Stimulated activated naive CD8-positive, alpha-beta T cell treated with anti-CD3 and anti-CD28 coated beads, Interleukin-15, amount 100 ng/mL, for 72 hours (primary cell): ENCODE data around the gene PHGDH.

Experiments
- ATAC-seq: fragments of 150-1000 bp; cut with Tn5 transposase; 2 replicates; pipeline ENCODE4 v1.10.0; 2021; ENCODE audit warnings: mild to moderate bottlenecking, moderate library complexity
- DNase-seq, 2 donors: peaks; one replicate each; pipeline ENCODE4 v3.0.0; 2021 to 2022
- H3K27ac Mint-ChIP-seq, 2 donors: one replicate each; pipeline ENCODE4 v1.8.0; 2022; ENCODE audit warnings: mild to moderate bottlenecking in 2 of 2, mixed read lengths in 2 of 2, moderate library complexity in 2 of 2
- H3K27me3 Mint-ChIP-seq: one replicate; pipeline ENCODE4 v1.8.0; 2022; ENCODE audit warnings: mixed read lengths
- H3K4me1 Mint-ChIP-seq: one replicate; pipeline ENCODE4 v1.8.0; 2022; ENCODE audit warnings: mild to moderate bottlenecking, mixed read lengths
- H3K4me3 Mint-ChIP-seq, 2 donors: one replicate each; pipeline ENCODE4 v1.8.0; 2022; ENCODE audit warnings: mild to moderate bottlenecking in 2 of 2, mixed read lengths in 2 of 2, moderate library complexity in 1 of 2
- H3K9me3 Mint-ChIP-seq, 2 donors: one replicate each; pipeline ENCODE4 v1.8.0; 2022; ENCODE audit warnings: mixed read lengths in 2 of 2

Gene PHGDH

GRCh38 chr1:119711804-119712341 lies at the start of gene PHGDH:
Gene PHGDH (plus strand): TSS chr1:119711934. CDS start chr1:119712023, 89 bp downstream.
- DNase-seq (peak; percentile 69 to 83), ATAC-seq (peak; percentile 84)
- Mint-ChIP-seq H3K4me1 (peaks cover 38% of the 10 kb centered on the region), H3K4me3 (peak within 1 kb of the TSS; percentile 97 to 99), H3K9me3 (no peaks in the 10 kb centered on the region), H3K27me3 (peaks cover 9% of the 10 kb centered on the region), H3K27ac (peak within 1 kb of the TSS; percentile 100)

DNA sequence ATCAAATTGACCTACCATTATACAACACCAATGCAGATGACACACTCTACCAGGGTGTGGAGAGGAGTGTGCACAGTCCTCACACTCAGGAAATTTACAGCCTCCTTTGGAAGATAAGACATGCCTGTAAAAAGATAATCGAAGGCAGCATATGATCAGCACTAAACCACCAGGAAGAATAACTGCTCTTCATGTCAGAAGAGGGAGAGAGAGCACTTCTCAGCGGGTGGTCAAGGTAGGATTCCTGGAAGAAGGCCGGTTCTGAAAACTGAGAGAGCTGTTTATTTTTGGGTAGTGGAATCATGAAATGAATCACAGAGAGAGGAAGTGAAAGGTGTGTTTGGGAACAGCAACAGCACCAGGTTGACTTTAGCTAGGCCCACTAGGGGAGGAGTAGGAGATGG lies 49.7 kb upstream of the PHGDH start:
- peak overlapping the region in 1 of 2 donors; percentile 33 for H3K27ac Mint-ChIP-seq
- no peak for DNase-seq
- no peak overlapping the region for H3K4me3 Mint-ChIP-seq
- no peak for ATAC-seq
- no peaks in the 10 kb centered on the region for H3K9me3 Mint-ChIP-seq
- H3K27me3 Mint-ChIP-seq: peaks cover 41% of the 10 kb centered on the region
- H3K4me1 Mint-ChIP-seq: peaks cover 6% of the 10 kb centered on the region

GRCh38 chr1:119664067-119664466 lies 47.7 kb upstream of the PHGDH start:
- H3K4me1 Mint-ChIP-seq: peaks cover 6% of the 10 kb centered on the region
- DNase-seq: no peak
- H3K27ac Mint-ChIP-seq: no peak overlapping the region
- no peaks in the 10 kb centered on the region for H3K9me3 Mint-ChIP-seq
- H3K27me3 Mint-ChIP-seq: peaks cover 37% of the 10 kb centered on the region
- no peak overlapping the region for H3K4me3 Mint-ChIP-seq
- no peak for ATAC-seq

DNA sequence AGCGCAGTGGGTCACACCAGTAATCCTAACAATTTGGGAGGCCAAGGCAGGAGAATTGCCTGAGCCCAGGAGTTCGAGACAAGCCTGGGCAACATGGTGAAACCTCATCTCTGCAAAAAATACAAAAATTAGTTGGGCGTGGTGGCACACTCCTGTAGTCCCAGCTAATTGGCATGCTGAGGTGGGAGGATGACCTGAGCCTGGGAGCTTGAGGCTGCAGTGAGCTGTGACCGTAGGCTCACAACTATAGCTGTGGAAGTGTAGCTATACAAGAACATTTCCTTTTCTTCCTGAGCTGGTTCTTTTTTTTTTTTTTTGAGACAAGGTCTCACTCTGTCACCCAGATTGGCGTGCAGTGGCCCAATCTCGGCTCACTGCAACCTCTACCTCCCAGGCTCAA lies 44.6 kb upstream of the PHGDH start:
- Mint-ChIP-seq H3K4me1 (peaks cover 2% of the 10 kb centered on the region), H3K27me3 (peaks cover 40% of the 10 kb centered on the region), H3K9me3 (no peaks in the 10 kb centered on the region), H3K27ac (no peak overlapping the region), H3K4me3 (no peak overlapping the region)
- DNase-seq (no peak), ATAC-seq (no peak)

GRCh38 chr1:119670898-119671297 lies 40.8 kb upstream of the PHGDH start:
- peaks cover 36% of the 10 kb centered on the region for H3K27me3 Mint-ChIP-seq
- no peak overlapping the region for H3K27ac Mint-ChIP-seq
- no peak overlapping the region for H3K4me3 Mint-ChIP-seq
- ATAC-seq (no peak), DNase-seq (no peak)
- peaks cover 6% of the 10 kb centered on the region for H3K4me1 Mint-ChIP-seq
- no peaks in the 10 kb centered on the region for H3K9me3 Mint-ChIP-seq

DNA sequence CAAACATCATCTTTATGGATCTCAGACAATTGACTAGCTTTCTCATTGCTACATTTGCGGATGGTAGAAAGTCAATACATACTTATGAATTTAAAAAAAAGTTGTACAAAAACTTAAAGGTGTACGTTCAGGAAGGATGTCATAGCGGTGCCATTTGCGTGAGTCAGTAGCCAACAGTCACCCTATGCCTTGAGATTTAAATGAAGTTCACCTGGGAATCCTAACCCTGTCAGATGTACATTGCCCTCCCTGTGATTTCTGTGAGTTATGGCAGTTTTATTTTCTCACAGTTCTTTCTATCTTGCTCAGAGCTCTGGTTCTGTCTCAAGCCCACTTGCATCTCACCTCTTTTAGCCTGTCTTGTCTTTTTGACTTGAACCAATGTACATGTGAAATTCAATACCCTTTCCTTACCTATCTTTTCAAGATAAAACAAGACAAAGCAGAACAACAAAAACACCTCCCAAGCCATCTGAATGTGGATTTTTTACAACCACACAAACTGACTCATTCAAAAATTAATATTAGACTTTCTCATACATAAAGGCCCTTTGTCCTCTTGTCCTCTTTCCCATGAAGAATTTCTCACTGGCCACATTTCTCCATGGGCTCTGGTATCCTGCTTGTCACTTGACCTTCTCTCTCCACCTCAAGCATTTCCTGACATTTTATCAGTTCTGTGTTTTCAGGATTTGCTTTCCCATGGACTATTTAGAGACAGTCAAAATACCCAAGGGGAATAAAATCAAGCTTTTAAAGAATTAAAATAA lies 38.4 kb upstream of the PHGDH start:
- H3K27me3 Mint-ChIP-seq: peaks cover 33% of the 10 kb centered on the region
- DNase-seq: no peak
- H3K4me1 Mint-ChIP-seq: peaks cover 6% of the 10 kb centered on the region
- no peaks in the 10 kb centered on the region for H3K9me3 Mint-ChIP-seq
- H3K27ac Mint-ChIP-seq: no peak overlapping the region
- no peak for ATAC-seq
- H3K4me3 Mint-ChIP-seq: no peak overlapping the region

GRCh38 chr1:119674111-119674526 lies 37.6 kb upstream of the PHGDH start:
- Mint-ChIP-seq H3K27me3 (peaks cover 33% of the 10 kb centered on the region), H3K9me3 (no peaks in the 10 kb centered on the region), H3K4me1 (peaks cover 6% of the 10 kb centered on the region), H3K27ac (no peak overlapping the region), H3K4me3 (no peak overlapping the region)
- ATAC-seq: no peak
- no peak for DNase-seq

DNA sequence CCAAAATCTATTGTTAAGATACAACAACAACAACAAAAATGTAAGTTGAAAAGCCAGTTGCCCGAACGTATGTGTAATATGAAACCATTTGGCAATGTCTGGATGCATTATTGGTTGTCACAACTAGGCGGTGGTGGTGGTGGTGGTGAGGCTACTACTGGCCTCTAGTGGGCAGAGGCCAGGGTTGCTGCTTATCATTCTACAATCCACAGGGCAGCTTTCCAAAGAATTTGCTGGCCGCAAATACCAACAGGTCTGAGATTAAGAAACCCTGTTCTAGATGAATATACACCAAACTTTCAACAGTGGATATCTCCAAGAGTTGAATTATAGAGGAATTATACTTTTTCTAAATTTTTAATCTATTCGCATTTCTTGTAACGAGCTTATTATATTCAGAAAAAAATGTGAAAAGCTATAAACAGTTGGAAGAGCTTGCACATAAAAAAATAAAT lies 36.9 kb upstream of the PHGDH start:
- Mint-ChIP-seq H3K27ac (no peak overlapping the region), H3K4me1 (peaks cover 6% of the 10 kb centered on the region), H3K9me3 (no peaks in the 10 kb centered on the region), H3K27me3 (peaks cover 27% of the 10 kb centered on the region), H3K4me3 (peak overlapping the region; percentile 71 to 72)
- peak; percentile 52 to 71 for DNase-seq
- peak; percentile 95 for ATAC-seq

DNA sequence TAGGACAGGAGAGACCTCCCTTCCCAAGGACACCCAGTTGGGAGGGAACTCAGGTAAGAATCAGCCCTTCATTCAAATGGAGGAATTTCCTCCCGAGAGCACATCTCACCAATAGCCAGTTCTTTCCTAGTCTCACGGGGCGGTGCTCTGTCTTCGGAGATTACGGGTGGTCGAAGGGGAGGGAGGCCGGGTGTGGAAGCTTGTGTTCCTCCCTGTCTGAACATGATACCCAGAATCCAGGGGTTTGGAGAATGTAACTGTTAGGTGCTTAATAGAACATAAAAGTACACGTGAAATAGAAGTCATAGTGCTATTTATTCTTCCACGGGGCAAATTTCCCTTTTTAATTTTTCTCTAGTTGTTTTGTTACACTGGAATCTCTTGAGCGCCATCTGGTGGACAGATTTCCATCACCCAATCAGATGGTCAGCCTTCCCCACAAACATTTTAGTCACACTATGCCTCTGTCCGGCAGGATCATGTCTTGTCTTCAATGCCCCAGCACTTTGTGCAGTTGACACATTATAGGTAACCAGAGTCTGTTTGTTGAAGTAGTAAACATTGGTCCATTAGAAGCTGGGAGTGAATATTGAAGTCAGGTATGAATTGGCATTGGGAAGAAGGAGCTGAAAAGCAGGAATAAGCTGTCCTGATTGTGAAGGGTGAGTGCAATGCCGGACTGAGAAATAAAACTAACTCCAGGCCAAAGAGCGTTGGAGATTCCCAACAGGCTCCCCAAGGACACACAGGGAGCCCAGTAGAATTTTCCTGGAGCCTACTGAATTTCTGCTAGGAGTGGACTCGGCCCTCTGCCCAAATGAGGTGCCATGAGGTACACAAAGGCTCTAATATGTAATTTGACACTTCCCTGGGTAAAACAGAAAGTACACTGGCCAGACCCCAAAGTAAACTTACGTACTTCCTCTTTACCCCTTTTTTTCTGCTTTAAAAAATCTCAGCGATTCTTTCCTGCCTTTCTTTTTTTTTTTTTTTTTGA lies 36.1 kb upstream of the PHGDH start:
- H3K27me3 Mint-ChIP-seq: peaks cover 19% of the 10 kb centered on the region
- peak overlapping the region; percentile 71 to 72 for H3K4me3 Mint-ChIP-seq
- H3K4me1 Mint-ChIP-seq: peaks cover 6% of the 10 kb centered on the region
- H3K9me3 Mint-ChIP-seq: no peaks in the 10 kb centered on the region
- no peak overlapping the region for H3K27ac Mint-ChIP-seq
- DNase-seq (peak; percentile 70), ATAC-seq (peak; percentile 75)

GRCh38 chr1:119676571-119677206 lies 35.0 kb upstream of the PHGDH start:
- no peak overlapping the region for H3K27ac Mint-ChIP-seq

GRCh38 chr1:119679223-119679622 lies 32.5 kb upstream of the PHGDH start:
- H3K27ac Mint-ChIP-seq: peak overlapping the region in 1 of 2 donors; percentile 64
- DNase-seq (no peak), ATAC-seq (no peak)
- H3K9me3 Mint-ChIP-seq: no peaks in the 10 kb centered on the region
- H3K4me1 Mint-ChIP-seq: peaks cover 6% of the 10 kb centered on the region
- H3K27me3 Mint-ChIP-seq: no peaks in the 10 kb centered on the region
- H3K4me3 Mint-ChIP-seq: no peak overlapping the region

More at GRCh38 chr1:119676571-119677206, 35.0 kb upstream of the PHGDH start:
- H3K4me1 Mint-ChIP-seq: peaks cover 6% of the 10 kb centered on the region
- DNase-seq (no peak), ATAC-seq (no peak)
- no peaks in the 10 kb centered on the region for H3K9me3 Mint-ChIP-seq
- peaks cover 12% of the 10 kb centered on the region for H3K27me3 Mint-ChIP-seq
- no peak overlapping the region for H3K4me3 Mint-ChIP-seq

GRCh38 chr1:119680193-119680592 lies 31.5 kb upstream of the PHGDH start:
- no peak for ATAC-seq
- no peak overlapping the region for H3K27ac Mint-ChIP-seq
- H3K9me3 Mint-ChIP-seq: no peaks in the 10 kb centered on the region
- H3K27me3 Mint-ChIP-seq: no peaks in the 10 kb centered on the region
- H3K4me3 Mint-ChIP-seq: no peak overlapping the region
- no peak for DNase-seq
- H3K4me1 Mint-ChIP-seq: peaks cover 6% of the 10 kb centered on the region

DNA sequence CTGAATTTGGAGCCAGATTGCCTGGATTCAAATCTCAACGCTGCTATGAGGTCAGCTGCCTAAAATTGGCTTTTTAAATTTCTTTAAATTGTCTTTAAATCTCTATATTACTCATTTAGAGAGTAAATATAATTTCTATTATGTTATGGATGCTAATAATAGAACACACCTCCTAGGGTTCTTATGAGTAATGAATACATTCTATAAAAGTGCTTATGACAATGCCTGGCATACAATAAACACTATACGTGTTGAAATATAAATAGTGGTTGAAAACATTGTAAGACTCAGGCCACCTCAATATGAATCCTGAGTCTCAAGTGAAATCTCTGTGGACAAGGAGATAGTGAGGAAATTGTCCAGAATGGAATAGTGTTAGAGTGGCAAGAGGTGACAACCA lies 31.0 kb upstream of the PHGDH start:
- peaks cover 2% of the 10 kb centered on the region for H3K4me1 Mint-ChIP-seq
- DNase-seq (no peak), ATAC-seq (no peak)
- no peak overlapping the region for H3K4me3 Mint-ChIP-seq
- H3K9me3 Mint-ChIP-seq: no peaks in the 10 kb centered on the region
- no peaks in the 10 kb centered on the region for H3K27me3 Mint-ChIP-seq
- no peak overlapping the region for H3K27ac Mint-ChIP-seq

- peaks cover under 1% of the 10 kb centered on the region for H3K27me3 Mint-ChIP-seq
- ATAC-seq: no peak
These were observed 30.2 kb upstream of the PHGDH start for GRCh38 chr1:119681560-119681959.

DNA sequence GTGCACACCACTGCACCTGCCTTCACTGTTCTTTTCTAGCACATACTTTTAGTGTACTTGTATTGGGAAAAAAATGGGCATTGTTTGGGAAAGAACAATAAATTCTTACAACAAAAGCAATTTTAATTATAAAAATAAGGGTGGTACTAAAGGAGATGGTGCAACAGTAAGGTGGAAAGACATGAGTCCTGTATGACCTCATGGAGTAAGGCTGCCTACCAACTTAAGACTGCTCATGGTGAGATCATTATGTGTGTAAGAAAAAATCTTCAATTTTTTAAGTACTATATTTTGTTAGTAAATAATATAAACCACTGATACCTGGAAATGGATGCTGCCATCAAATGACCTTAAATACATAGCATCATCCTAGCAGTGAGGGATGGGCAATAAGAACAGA lies 29.6 kb upstream of the PHGDH start:
- no peak for DNase-seq

More at GRCh38 chr1:119681560-119681959, 30.2 kb upstream of the PHGDH start:
- Mint-ChIP-seq H3K27ac (no peak overlapping the region), H3K9me3 (no peaks in the 10 kb centered on the region), H3K4me3 (no peak overlapping the region), H3K4me1 (no peaks in the 10 kb centered on the region)
- DNase-seq: no peak

More for the DNA sequence above, 29.6 kb upstream of the PHGDH start:
- Mint-ChIP-seq H3K27ac (no peak overlapping the region), H3K27me3 (peaks cover 6% of the 10 kb centered on the region), H3K9me3 (no peaks in the 10 kb centered on the region), H3K4me1 (no peaks in the 10 kb centered on the region), H3K4me3 (no peak overlapping the region)
- no peak for ATAC-seq
